Spleen (tissue), 7 donors: Measurements from ENCODE around the gene HOXD12.

Experiments used
- CTCF ChIP-seq, 11 experiments: fragments of 200-600 bp in 7 of 11; fragments of 450-650 bp in 4 of 11; sonication (generic) in 4 of 11; IDR thresholded peaks in 8 of 11; conservative IDR thresholded peaks in 3 of 11; 1 replicate in 7 of 11; 2 replicates in 4 of 11; pipeline versions ENCODE4 v1.4.0 to v1.8.0; 2016 to 2021; ENCODE audit warnings: antibody characterized with exemption in 11 of 11, inconsistent platforms in 4 of 11, mild to moderate bottlenecking in 1 of 11
- POLR2A ChIP-seq, 3 donors: fragments of 450-650 bp; IDR thresholded peaks; one replicate each; pipeline ENCODE4 v1.5.1; 2017; ENCODE audit warnings: antibody characterized with exemption in 3 of 3, mild to moderate bottlenecking in 1 of 3
- POLR2AphosphoS5 ChIP-seq, 3 donors: sonication (generic); formaldehyde crosslinking; IDR thresholded peaks; one replicate each; pipeline ENCODE4 v1.5.1; 2017; ENCODE audit warnings: antibody characterized with exemption in 3 of 3
- donor health status: DM: no; HTN: no; CAD: no; lungs with moderate emphysema.
- donor health status: DM: no; HTN: no; CAD: no.
- donor health status: DM: no; HTN: no; CAD: no.

GRCh38 chr2:176125772-176126054 is 26.1 kb downstream of the HOXD12 start:
- TF ChIP-seq POLR2A (IDR thresholded peaks at IDR 0.05) = no peak
- TF ChIP-seq CTCF (IDR thresholded peaks at IDR 0.05 in 8 of 11, conservative IDR thresholded peaks at IDR 0.05 in 3 of 11) = no peak
- no peak for TF ChIP-seq POLR2AphosphoS5 (IDR thresholded peaks at IDR 0.05)
